ENCODE results near the gene PKM. TPM values are rescaled to one million over a fixed set of nuclear protein-coding genes. Genes with fewer than 3 reads are reported as not detected.
A peak's percentile ranks its signal among the peaks of the same experiment; 100 is the strongest.

PKM gene
- total RNA-seq, 4 donors from 2014 or later = 261 to 293 (median 272) TPM

DNA sequence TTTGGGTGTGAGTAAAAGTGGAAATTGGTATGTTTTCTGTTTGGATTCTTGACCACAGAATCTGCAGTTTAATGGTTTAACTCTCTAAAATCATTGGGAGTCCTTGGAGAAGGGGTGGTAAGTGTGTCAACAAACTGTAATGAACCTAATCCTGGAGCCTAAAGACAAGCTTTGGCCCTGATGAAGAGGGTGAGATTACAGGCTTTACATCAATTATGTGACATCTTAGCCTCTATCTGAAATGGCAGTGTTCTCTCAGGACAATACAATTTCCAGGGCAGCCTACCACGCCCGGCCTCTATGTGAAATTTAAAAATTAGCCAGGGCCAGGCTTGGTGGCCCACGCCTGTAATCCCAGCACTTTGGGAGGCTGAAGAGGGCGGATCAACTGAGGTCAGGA lies 4.3 kb upstream of the PKM start:
- Histone ChIP-seq H3K36me3 (peaks cover 0 to 11% (median 0%) of the 10 kb centered on the region in 3 donors), H3K27me3 (no peaks in the 10 kb centered on the region), H3K9me3 (no peaks in the 10 kb centered on the region), H3K27ac (no peak overlapping the region), H3K4me1 (peaks cover 0 to 34% (median 20%) of the 10 kb centered on the region in 4 donors), H3K4me3 (no peak overlapping the region)
- no peak for DNase-seq (ENCODE audit: low spot score in 2 of 2)
- WGBS, 2 donors = 90 to 93% methylated on average over 4 of the region's 4 CpGs
- no peak for TF ChIP-seq POLR2A (IDR thresholded peaks at IDR 0.05)
- TF ChIP-seq, protein P1, sequence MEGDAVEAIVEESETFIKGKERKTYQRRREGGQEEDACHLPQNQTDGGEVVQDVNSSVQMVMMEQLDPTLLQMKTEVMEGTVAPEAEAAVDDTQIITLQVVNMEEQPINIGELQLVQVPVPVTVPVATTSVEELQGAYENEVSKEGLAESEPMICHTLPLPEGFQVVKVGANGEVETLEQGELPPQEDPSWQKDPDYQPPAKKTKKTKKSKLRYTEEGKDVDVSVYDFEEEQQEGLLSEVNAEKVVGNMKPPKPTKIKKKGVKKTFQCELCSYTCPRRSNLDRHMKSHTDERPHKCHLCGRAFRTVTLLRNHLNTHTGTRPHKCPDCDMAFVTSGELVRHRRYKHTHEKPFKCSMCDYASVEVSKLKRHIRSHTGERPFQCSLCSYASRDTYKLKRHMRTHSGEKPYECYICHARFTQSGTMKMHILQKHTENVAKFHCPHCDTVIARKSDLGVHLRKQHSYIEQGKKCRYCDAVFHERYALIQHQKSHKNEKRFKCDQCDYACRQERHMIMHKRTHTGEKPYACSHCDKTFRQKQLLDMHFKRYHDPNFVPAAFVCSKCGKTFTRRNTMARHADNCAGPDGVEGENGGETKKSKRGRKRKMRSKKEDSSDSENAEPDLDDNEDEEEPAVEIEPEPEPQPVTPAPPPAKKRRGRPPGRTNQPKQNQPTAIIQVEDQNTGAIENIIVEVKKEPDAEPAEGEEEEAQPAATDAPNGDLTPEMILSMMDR (IDR thresholded peaks at IDR 0.05) = no peak
- no peak for TF ChIP-seq EP300 (IDR thresholded peaks at IDR 0.05)

DNA sequence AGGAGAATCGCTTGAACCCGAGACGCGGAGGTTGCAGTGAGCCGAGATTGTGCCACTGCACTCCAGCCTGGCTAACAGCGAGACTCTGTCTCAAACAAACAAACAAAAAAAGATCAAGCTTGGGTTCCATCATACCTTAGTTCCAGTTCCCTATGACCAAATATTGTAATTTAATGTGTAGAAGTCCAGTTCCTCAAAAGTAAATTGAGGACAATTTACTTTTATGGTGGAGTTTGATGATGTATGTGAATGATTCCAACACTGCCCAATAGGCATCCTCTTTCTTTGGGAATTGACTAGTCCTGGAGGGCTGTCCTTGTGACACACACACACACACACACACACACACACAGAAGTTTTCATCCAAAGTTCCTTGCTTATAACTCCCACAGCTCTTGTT lies 2.8 kb upstream of the PKM start:
- Histone ChIP-seq H3K27ac (no peak overlapping the region), H3K36me3 (no peaks in the 10 kb centered on the region), H3K4me1 (peaks cover 0 to 43% (median 25%) of the 10 kb centered on the region in 4 donors), H3K9me3 (no peaks in the 10 kb centered on the region), H3K4me3 (no peak overlapping the region), H3K27me3 (no peaks in the 10 kb centered on the region)
- 95 to 97% methylated on average over 6 of the region's 6 CpGs for WGBS, 2 donors
- no peak for DNase-seq (ENCODE audit: low spot score in 2 of 2)
- no peak for TF ChIP-seq EP300 (IDR thresholded peaks at IDR 0.05)

DNA sequence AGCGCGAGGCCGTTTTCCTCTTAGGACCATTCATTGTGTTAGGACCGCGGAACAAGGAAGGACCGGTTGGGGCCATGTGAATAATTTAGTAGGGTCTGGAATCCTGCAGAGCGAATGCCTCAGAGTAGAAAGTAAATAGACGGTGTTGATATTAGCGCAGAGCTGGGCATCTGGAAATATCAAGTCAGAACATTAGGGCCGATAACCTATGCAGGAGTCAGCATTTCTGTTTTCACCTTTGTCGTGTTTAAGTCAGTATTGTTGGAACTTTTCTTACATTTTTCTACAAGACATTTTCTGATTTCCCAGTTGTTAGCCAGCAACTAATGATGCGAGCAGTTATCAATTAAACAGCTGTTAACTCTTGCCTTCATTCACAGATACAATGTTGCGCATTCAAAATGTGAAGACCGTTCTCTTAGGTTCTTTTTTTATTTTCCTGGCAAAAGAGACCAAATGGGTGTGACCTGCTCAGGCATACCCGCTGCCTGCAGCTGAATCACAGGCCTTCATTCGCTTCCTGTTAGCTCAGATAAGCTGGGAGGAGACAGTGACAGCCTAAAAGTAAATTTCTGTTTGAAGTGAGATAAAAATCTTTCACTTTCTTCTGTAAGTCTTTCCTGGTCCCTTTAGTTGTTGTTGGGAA lies 966 bp upstream of the PKM start:
- no peaks in the 10 kb centered on the region for H3K9me3 ChIP-seq
- peak overlapping the region; percentile 95 to 99 (median 96) for H3K27ac ChIP-seq
- no peaks in the 10 kb centered on the region for H3K36me3 ChIP-seq
- peak overlapping the region; percentile 76 to 95 (median 86) for H3K4me3 ChIP-seq
- peaks cover 0 to 48% (median 37%) of the 10 kb centered on the region in 4 donors for H3K4me1 ChIP-seq
- WGBS, 2 donors = 5% methylated on average over 16 of the region's 16 CpGs
- no peaks in the 10 kb centered on the region for H3K27me3 ChIP-seq
- TF ChIP-seq EP300 (IDR thresholded peaks at IDR 0.05) (no peak), POLR2A (IDR thresholded peaks at IDR 0.05) (no peak)
- TF ChIP-seq, protein P1 (IDR thresholded peaks at IDR 0.05) = no peak
- DNase-seq (ENCODE audit: low spot score in 2 of 2) = peak in 1 of 2 donors; percentile 20

DNA sequence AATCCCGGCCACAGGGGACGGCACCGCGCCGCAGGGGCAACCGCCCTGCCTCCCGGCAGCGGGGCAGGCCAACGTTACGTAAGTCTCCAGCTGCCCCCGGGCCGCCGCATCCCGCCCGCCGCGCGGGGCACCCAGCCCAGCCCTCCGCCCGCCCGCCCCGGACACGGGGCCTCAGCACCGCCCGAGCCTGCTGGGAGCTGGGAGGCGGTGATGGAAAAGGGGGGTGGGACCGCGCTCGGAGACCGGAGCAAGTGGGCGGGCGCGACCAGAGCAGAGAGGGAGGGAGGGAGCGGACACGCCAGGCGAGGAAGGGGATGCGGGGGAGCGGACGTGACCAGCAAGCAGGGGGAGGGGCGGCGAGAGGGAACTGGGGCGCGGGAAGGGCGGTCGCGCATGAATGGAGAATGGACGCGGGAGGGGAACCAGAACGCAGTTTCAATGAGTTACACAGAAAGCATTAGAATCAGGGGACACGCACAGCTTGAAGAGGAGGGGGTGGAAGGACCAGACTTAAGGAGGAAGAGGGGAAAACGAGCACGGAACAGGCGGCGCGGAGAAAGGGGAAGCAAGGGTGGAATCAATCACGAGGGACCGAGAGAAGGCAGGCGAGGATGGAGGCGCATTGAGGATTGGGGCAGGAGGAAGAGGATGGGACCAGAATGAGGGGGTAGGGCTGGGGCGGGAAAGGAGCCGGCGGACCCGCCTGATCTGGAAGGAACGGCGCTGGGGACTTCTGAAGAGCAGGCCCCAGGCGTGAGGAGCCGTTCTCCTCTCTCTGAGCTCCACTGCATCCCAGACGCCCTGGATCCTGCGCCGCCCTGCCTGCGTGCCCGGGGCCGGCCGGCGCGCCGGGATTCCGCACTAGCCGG lies 559 bp downstream of the PKM start:
- H3K4me3 ChIP-seq = peak overlapping the region; percentile 76 to 95 (median 86)
- H3K27me3 ChIP-seq = no peaks in the 10 kb centered on the region
- H3K4me1 ChIP-seq = peaks cover 0 to 57% (median 45%) of the 10 kb centered on the region in 4 donors
- no peaks in the 10 kb centered on the region for H3K9me3 ChIP-seq
- TF ChIP-seq EP300 (IDR thresholded peaks at IDR 0.05) (peak in 1 of 2 donors; percentile 83), POLR2A (IDR thresholded peaks at IDR 0.05) (peak; percentile 59 to 73)
- TF ChIP-seq, protein P1 (IDR thresholded peaks at IDR 0.05) = peak in 2 of 5 experiments; percentile 8 to 44
- WGBS, 2 donors = 1% methylated on average over 69 to 77 of the region's 79 CpGs
- peak overlapping the region; percentile 95 to 99 (median 96) for H3K27ac ChIP-seq
- DNase-seq (ENCODE audit: low spot score in 2 of 2) = peak; percentile 77 to 84
- H3K36me3 ChIP-seq = no peaks in the 10 kb centered on the region

DNA sequence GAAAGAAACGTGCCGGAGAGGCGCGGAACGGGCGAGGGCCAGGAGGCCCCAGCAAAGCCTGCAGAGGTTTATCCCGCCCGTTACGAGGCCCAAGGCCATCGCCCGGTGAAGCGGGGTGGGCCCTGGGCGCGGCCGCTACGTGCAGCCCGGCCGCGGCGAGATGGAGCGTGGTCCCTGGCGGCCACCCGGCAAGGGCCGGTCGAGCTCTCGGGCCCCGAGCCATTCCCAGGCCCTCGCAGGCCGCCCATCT lies 1.1 kb downstream of the PKM start:
- peaks cover 0 to 59% (median 45%) of the 10 kb centered on the region in 4 donors for H3K4me1 ChIP-seq
- 0 to 1% methylated on average over 16 to 29 of the region's 29 CpGs for WGBS, 2 donors

More for the DNA sequence above, 1.1 kb downstream of the PKM start:
- H3K36me3 ChIP-seq = no peaks in the 10 kb centered on the region
- H3K27ac ChIP-seq = peak overlapping the region; percentile 95 to 99 (median 96)
- DNase-seq (ENCODE audit: low spot score in 2 of 2) = no peak
- TF ChIP-seq, protein P1 (IDR thresholded peaks at IDR 0.05) = peak in 1 of 5 experiments; percentile 25
- TF ChIP-seq POLR2A (IDR thresholded peaks at IDR 0.05) (no peak), EP300 (IDR thresholded peaks at IDR 0.05) (no peak)
- no peaks in the 10 kb centered on the region for H3K27me3 ChIP-seq
- peak overlapping the region; percentile 76 to 95 (median 86) for H3K4me3 ChIP-seq
- no peaks in the 10 kb centered on the region for H3K9me3 ChIP-seq

Data from tibial nerve (tissue), 4 donors.